LNCAP (cell line): Measurements from ENCODE around the gene PODN.

Source experiments
- TF ChIP-seq, protein P1 (sequence below): fragments of 450-650 bp; IDR thresholded peaks from 2 replicates; pipeline ENCODE4 v1.5.1; 2017; ENCODE audit warnings: mild to moderate bottlenecking

The PODN gene

DNA sequence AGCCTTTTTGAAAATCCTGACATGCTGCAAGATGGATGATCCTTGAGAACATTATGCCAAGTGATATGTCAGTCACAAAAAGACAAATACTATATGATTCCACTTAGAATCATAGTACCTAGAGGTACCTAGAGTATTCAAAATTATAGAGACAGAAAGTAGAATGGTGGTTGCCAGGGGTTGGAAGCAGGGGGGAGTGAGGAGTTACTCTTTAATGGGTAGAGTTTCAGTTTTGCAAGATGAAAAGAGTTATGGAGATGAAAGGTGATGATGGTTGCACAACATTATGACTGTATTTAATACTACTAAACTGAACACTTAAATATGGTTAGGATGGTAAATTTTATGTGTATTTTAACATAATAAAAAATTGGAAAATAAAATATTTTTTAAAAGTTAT lies 37.9 kb upstream of the PODN start:
- TF ChIP-seq, protein P1, sequence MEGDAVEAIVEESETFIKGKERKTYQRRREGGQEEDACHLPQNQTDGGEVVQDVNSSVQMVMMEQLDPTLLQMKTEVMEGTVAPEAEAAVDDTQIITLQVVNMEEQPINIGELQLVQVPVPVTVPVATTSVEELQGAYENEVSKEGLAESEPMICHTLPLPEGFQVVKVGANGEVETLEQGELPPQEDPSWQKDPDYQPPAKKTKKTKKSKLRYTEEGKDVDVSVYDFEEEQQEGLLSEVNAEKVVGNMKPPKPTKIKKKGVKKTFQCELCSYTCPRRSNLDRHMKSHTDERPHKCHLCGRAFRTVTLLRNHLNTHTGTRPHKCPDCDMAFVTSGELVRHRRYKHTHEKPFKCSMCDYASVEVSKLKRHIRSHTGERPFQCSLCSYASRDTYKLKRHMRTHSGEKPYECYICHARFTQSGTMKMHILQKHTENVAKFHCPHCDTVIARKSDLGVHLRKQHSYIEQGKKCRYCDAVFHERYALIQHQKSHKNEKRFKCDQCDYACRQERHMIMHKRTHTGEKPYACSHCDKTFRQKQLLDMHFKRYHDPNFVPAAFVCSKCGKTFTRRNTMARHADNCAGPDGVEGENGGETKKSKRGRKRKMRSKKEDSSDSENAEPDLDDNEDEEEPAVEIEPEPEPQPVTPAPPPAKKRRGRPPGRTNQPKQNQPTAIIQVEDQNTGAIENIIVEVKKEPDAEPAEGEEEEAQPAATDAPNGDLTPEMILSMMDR, result no peak

- TF ChIP-seq, protein P1, result no peak
Measured at GRCh38 chr1:53025034-53025768, 36.8 kb upstream of the PODN start.

DNA sequence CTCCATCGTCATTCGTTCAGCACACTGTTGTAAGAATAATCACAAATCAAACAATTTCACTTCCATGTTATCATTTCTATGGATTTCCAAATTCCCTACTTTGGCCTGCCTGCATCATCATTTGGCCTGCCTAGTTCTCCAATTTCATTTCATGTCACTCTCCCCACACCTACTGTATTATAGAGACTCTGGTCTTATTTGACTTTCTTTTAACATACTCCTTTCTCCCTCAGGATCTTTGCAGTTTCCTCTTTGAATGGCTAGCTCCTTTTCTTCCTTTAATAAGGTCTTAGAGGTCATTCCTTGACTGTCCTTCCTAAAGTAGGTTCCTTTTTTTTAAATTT lies 36.3 kb upstream of the PODN start:
- TF ChIP-seq, protein P1, result no peak

DNA sequence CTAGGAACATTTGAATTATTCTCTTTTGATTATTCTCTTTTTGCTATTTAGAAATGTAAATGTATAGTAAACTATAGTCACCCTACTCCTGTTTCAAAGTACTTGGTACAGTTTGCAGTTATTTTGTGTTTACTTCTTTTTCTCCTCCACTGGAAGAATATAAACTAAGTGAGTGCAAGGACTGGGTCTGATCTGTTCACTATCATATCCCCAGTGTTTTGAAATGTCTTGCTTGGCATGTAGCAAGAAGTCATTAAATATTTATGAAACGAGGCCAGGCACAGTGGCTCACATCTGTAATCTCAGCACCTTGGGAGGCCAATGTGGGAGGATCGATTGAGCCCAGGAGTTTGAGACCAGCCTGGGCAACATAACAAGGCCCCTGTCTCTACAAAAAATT lies 35.8 kb upstream of the PODN start:
- TF ChIP-seq, protein P1, result no peak

DNA sequence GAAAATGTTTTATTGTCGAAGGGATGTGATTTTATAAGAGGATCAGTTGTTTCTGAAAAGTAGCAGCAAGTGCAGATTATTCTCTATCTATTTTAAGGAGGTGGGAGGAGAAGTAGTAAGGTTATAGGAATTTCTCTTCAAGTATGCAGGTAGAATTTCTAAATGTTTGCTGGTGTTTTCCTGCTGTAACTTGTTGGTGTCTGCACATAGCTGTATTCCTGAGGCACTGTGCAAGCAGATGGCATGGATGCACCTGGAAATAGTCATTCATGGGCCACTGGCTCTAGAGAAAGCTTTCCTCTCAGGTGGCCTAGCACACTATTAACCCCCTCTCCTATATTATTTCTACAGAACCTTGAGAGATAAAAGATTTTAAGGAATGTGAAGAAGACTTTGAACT lies 30.3 kb upstream of the PODN start:
- TF ChIP-seq, protein P1, result no peak

DNA sequence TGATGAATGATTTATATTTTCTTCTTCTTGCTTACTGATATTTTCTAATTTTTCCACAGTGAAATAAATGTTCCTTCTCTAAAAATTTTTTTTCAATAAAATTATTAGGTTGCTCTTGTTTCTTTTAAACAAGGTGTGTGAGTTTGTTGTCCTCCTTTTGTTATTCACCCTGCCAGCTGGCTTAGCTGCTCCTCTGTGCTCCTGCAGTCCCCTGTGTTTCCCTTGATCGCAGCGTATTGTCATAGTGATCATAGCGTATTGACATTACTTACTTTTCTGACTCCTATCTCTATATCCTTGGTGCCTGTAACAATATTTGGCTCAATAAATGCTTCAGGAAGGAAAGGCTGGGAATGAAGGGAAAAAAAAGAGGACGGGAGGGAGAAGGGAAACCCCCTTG lies 24.9 kb upstream of the PODN start:
- TF ChIP-seq, protein P1, result no peak

DNA sequence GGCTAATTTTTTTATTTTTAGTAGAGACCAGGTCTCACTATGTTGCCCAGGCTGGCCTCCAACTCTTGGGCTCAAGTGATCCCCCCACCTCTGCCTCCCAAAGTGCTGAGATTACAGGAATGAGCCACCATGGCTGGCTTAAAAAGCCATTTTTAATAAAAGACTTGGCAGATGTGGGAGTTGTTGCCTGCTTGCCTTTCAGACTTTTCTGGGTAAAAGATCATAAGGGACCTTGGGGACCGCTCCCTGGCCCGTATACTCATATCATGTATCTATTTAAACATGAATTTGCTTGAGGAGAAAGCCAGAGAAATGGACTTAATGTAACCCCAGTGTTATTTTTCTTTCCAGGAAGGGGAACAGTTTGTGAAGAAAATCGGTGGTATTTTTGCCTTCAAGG lies 23.4 kb upstream of the PODN start:
- TF ChIP-seq, protein P1, result no peak

- TF ChIP-seq, protein P1, result no peak
Measured at GRCh38 chr1:53043271-53043670, 18.7 kb upstream of the PODN start.
